ENCODE results near the gene MAPK9.

Gene MAPK9

DNA sequence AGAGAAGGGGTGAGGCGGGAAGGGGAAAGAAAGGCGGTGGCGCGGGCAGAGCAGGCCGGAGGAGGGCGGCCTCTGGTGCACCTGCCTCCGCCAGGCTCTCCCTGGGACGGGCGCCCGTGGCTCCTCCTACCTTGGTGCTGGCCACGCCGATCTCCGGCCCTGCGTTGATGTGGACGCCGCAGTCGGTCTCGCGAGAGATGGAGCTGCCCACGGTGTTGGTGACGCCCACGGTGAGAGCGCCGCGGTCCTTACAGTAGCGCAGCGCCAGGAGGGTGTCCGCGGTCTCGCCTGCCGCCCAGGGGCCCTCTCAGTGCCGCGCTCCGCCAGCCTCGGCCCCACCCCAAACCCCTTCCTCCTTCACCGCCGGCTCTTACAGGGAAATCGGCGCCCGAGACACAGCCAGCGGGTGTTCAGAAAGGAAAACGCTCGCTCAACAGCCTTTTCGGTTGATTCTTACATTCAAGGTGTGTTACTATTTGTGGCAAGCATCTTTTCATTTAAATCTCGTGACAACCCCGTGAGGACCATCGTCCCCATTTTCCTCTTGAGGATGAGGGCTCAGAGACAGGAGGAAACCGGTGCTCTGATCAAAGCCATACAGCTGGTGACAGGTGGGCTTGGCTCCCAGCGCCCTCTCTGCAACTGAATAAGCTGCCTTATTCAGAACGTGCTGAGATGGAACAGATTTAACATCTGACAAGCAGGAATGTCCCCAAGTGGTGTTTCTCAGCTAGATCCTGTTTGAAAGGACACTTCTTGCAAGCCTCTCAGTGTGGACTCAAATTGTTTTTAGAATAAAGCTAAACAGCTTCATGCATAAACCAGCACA, 22.0 kb upstream of the MAPK9 start:
- Histone ChIP-seq H3K4me1 (ENCODE audit: insufficient read depth, low read length, poor library complexity, severe bottlenecking) (no peaks in the 10 kb centered on the region), H3K27me3 (ENCODE audit: insufficient read depth, low read length, poor library complexity, severe bottlenecking) (no peaks in the 10 kb centered on the region), H3K36me3 (ENCODE audit: insufficient read depth, low read length) (no peaks in the 10 kb centered on the region), H3K4me3 (ENCODE audit: low read length, poor library complexity, severe bottlenecking) (no peak overlapping the region), H2AFZ (ENCODE audit: low read length) (no peak overlapping the region), H3K9me2 (replicated peaks; ENCODE audit: low read depth, low read length) (no peaks in the 10 kb centered on the region), H3K4me2 (ENCODE audit: low read depth, low read length, poor library complexity, severe bottlenecking) (no peak overlapping the region), H3F3A (ENCODE audit: low read depth) (no peaks in the 10 kb centered on the region), H3K9ac (ENCODE audit: low read depth, low read length, poor library complexity, severe bottlenecking) (no peak overlapping the region), H3K79me2 (ENCODE audit: insufficient read depth, low read length) (no peaks in the 10 kb centered on the region), H4K20me1 (ENCODE audit: insufficient read depth, low read length, poor library complexity, severe bottlenecking) (no peaks in the 10 kb centered on the region), H3K9me3 (ENCODE audit: insufficient read depth, low read depth, low read length) (no peaks in the 10 kb centered on the region)
- TF ChIP-seq, protein P1, sequence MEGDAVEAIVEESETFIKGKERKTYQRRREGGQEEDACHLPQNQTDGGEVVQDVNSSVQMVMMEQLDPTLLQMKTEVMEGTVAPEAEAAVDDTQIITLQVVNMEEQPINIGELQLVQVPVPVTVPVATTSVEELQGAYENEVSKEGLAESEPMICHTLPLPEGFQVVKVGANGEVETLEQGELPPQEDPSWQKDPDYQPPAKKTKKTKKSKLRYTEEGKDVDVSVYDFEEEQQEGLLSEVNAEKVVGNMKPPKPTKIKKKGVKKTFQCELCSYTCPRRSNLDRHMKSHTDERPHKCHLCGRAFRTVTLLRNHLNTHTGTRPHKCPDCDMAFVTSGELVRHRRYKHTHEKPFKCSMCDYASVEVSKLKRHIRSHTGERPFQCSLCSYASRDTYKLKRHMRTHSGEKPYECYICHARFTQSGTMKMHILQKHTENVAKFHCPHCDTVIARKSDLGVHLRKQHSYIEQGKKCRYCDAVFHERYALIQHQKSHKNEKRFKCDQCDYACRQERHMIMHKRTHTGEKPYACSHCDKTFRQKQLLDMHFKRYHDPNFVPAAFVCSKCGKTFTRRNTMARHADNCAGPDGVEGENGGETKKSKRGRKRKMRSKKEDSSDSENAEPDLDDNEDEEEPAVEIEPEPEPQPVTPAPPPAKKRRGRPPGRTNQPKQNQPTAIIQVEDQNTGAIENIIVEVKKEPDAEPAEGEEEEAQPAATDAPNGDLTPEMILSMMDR (conservative IDR thresholded peaks at IDR 0.05; ENCODE audit: low read length) = no peak
- no peak for TF ChIP-seq EZH2phosphoT487 (IDR thresholded peaks at IDR 0.05; ENCODE audit: borderline replicate concordance)

DNA sequence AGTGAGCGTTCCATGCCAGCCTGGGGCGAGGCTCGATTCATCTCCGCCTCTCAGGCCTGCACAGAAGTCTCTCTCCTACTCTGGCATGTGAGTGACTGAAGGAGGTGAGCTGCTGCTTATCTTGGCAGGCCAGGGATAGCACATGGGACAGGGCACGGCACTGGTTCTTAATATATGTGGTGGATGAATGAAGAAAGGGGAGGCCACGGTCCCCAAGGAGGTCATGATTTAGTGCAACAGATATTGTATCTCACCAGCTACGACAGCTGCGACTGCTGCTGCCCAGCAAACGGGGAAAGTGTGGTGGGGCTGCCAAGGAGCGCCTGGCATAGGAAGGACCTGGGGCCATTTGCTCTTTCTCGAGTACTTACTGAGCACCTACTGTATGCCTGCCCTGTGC, 19.3 kb upstream of the MAPK9 start:
- no peaks in the 10 kb centered on the region for H3K27me3 ChIP-seq (ENCODE audit: insufficient read depth, low read length, poor library complexity, severe bottlenecking)
- no peak overlapping the region for H3K4me2 ChIP-seq (ENCODE audit: low read depth, low read length, poor library complexity, severe bottlenecking)
- H3K4me1 ChIP-seq (ENCODE audit: insufficient read depth, low read length, poor library complexity, severe bottlenecking) = no peaks in the 10 kb centered on the region
- no peaks in the 10 kb centered on the region for H3K36me3 ChIP-seq (ENCODE audit: insufficient read depth, low read length)
- no peak overlapping the region for H2AFZ ChIP-seq (ENCODE audit: low read length)
- H4K20me1 ChIP-seq (ENCODE audit: insufficient read depth, low read length, poor library complexity, severe bottlenecking) = no peaks in the 10 kb centered on the region
- TF ChIP-seq, protein P1 (conservative IDR thresholded peaks at IDR 0.05; ENCODE audit: low read length) = no peak
- TF ChIP-seq EZH2phosphoT487 (IDR thresholded peaks at IDR 0.05; ENCODE audit: borderline replicate concordance) = no peak
- no peaks in the 10 kb centered on the region for H3K79me2 ChIP-seq (ENCODE audit: insufficient read depth, low read length)
- no peak overlapping the region for H3K9ac ChIP-seq (ENCODE audit: low read depth, low read length, poor library complexity, severe bottlenecking)
- no peaks in the 10 kb centered on the region for H3K9me2 ChIP-seq (replicated peaks; ENCODE audit: low read depth, low read length)
- H3K4me3 ChIP-seq (ENCODE audit: low read length, poor library complexity, severe bottlenecking) = no peak overlapping the region
- H3K9me3 ChIP-seq (ENCODE audit: insufficient read depth, low read depth, low read length) = no peaks in the 10 kb centered on the region
- no peaks in the 10 kb centered on the region for H3F3A ChIP-seq (ENCODE audit: low read depth)

DNA sequence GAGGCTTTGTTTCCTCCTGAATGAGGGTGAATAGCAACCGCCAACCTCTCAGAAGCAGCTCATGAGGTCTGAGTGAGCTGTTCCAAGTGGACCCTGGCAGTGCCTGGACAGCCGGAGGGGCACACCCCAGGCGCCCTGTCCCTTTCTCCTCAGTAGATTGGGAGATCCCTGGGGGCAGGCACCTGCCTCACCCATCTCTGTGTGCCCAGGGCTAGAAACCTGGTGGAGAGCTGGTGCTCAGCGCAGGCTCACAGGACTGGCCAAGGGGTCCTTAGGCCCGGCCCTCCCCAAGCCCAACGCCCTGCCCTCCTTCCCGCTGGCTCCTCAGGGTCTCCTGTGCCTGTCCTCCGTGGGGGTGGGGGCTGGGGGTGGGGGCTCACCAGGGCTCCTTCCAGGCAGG, 14.9 kb upstream of the MAPK9 start:
- Histone ChIP-seq H3K4me2 (ENCODE audit: low read depth, low read length, poor library complexity, severe bottlenecking) (no peak overlapping the region), H3K4me1 (ENCODE audit: insufficient read depth, low read length, poor library complexity, severe bottlenecking) (no peaks in the 10 kb centered on the region), H3K36me3 (ENCODE audit: insufficient read depth, low read length) (no peaks in the 10 kb centered on the region)

More for the DNA sequence above, 14.9 kb upstream of the MAPK9 start:
- Histone ChIP-seq H3K9me3 (ENCODE audit: insufficient read depth, low read depth, low read length) (no peaks in the 10 kb centered on the region), H4K20me1 (ENCODE audit: insufficient read depth, low read length, poor library complexity, severe bottlenecking) (no peaks in the 10 kb centered on the region), H3K9me2 (replicated peaks; ENCODE audit: low read depth, low read length) (no peaks in the 10 kb centered on the region), H3K4me3 (ENCODE audit: low read length, poor library complexity, severe bottlenecking) (no peak overlapping the region), H3K27me3 (ENCODE audit: insufficient read depth, low read length, poor library complexity, severe bottlenecking) (no peaks in the 10 kb centered on the region), H3K79me2 (ENCODE audit: insufficient read depth, low read length) (no peaks in the 10 kb centered on the region), H3F3A (ENCODE audit: low read depth) (no peaks in the 10 kb centered on the region), H3K9ac (ENCODE audit: low read depth, low read length, poor library complexity, severe bottlenecking) (no peak overlapping the region), H2AFZ (ENCODE audit: low read length) (no peak overlapping the region)
- TF ChIP-seq EZH2phosphoT487 (IDR thresholded peaks at IDR 0.05; ENCODE audit: borderline replicate concordance) = no peak
- TF ChIP-seq, protein P1 (conservative IDR thresholded peaks at IDR 0.05; ENCODE audit: low read length) = no peak

Measured in Loucy (cell line).